Muscle of leg (tissue), 16 donors: Measurements from ENCODE around the gene RAB41. TPM values are rescaled to one million over a fixed set of nuclear protein-coding genes. Genes with fewer than 3 reads are reported as not detected.
"Not testable (repeated sequence)": the region's sequence is repeated elsewhere in the genome, so short reads cannot be mapped to it uniquely, and the experiment has no call there.

ENCODE experiments used
- DNase-seq: peaks from one replicate; pipeline ENCODE4 v3.0.0; 2013
- H3K27ac ChIP-seq: one replicate; pipeline ENCODE4 v1.5.1; 2013; ENCODE audit warnings: mild to moderate bottlenecking, low read length, control low read depth
- H3K27me3 ChIP-seq: one replicate; pipeline ENCODE4 v1.6.1; 2013; ENCODE audit warnings: low read length; ENCODE audit not compliant: control insufficient read depth, insufficient read depth
- H3K36me3 ChIP-seq: one replicate; pipeline ENCODE4 v1.6.1; 2013; ENCODE audit warnings: low read length; ENCODE audit not compliant: control insufficient read depth, insufficient read depth
- H3K4me1 ChIP-seq: one replicate; pipeline ENCODE4 v1.6.1; 2013; ENCODE audit warnings: low read length; ENCODE audit not compliant: control insufficient read depth, insufficient read depth
- H3K4me3 ChIP-seq: one replicate; pipeline ENCODE4 v1.5.1; 2013; ENCODE audit warnings: low read length, control low read depth
- H3K9me3 ChIP-seq: replicated peaks from 2 replicates; pipeline ENCODE4 v1.6.1; 2013; ENCODE audit warnings: low read depth, low read length; ENCODE audit not compliant: control insufficient read depth
- WGBS: methylation state at CpG from one replicate; pipeline ENCODE4 v1.1.5; 2013; ENCODE audit warnings: missing lambda C conversion rate; ENCODE audit not compliant: insufficient coverage; 5-methylcytosine and 5-hydroxymethylcytosine counted together
- long read RNA-seq, 11 donors: transcript quantifications; one replicate each; lab custom pipeline, GENCODE V29; 2026
- polyA plus RNA-seq, 8 donors: library from polyadenylated mRNA; unstranded; fragments of 120-200 nt; gene quantifications; one replicate each; pipeline versions ENCODE4 v1.2.1 to v1.2.3, GENCODE V29; 2013; ENCODE audit warnings: inconsistent platforms in 1 of 8, low replicate concordance in 1 of 8; ENCODE audit not compliant: insufficient read length in 8 of 8, insufficient read depth in 1 of 8
- total RNA-seq: library from RNA; stranded (reverse); fragments of 120-200 nt; gene quantifications from one replicate; pipeline ENCODE4 v1.2.4, GENCODE V29; 2013

The RAB41 gene
- not detected for total RNA-seq
- under 1 TPM; 0.24 to 0.80 (median 0.64) TPM for polyA plus RNA-seq
- long read RNA-seq, donor 1, result 0 reads
- long read RNA-seq, donor 2, result 0 reads
- long read RNA-seq, donor 3, result 0 reads
- long read RNA-seq, donor 4, result 0 reads
- long read RNA-seq, donor 5, result 0 reads
- long read RNA-seq, donor 6, partial matches to known transcripts, result 104 of 112 reads
- long read RNA-seq, donor 6, other reads (novel, unspliced or antisense), result 8 of 112 reads
- long read RNA-seq, donor 7, partial matches to known transcripts, result 12 of 57 reads
- long read RNA-seq, donor 7, other reads (novel, unspliced or antisense), result 45 of 57 reads
- long read RNA-seq, donor 8, result 0 reads
- long read RNA-seq, donor 9, result 0 reads
- long read RNA-seq, donor 10, result 0 reads
- long read RNA-seq, donor 11, result 0 reads

DNA sequence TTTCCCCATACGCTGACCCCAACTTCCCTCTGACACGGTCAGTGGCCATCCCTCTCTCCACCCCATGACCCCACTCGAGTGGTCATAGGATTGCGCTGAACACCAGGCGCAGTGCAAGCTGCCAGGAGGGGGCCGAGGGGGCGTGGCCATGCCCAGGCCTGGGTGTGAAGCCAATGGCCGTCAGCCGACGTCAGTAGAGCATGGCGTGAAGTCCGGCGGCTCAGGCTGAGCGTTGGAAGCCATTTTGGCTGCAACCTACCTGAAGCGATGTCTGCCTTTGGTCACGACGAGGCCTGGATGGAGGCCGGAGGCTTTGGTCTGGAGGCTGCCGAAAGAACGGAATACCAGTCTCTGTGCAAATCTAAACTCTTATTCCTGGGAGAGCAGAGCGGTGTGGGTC lies at the start of gene RAB41:
TSS of gene RAB41 (plus strand) at position 222 of the 400 bp plus-strand sequence. CDS start at position 268, 46 bp downstream.
- H3K4me1 ChIP-seq, result no peaks in the 10 kb centered on the region
- DNase-seq, result no peak
- no peaks in the 10 kb centered on the region for H3K9me3 ChIP-seq
- 91% methylated on average over 18 of the region's 21 CpGs for WGBS
- no peak within 1 kb of the TSS for H3K4me3 ChIP-seq
- peaks cover 5% of the 10 kb centered on the region for H3K27me3 ChIP-seq
- no peak within 1 kb of the TSS for H3K27ac ChIP-seq
- H3K36me3 ChIP-seq, result peaks cover 2% of the 10 kb centered on the region

- no peaks in the 10 kb centered on the region for H3K9me3 ChIP-seq
- peaks cover 12% of the 10 kb centered on the region for H3K27me3 ChIP-seq
- DNase-seq, result no peak
- H3K4me1 ChIP-seq, result no peaks in the 10 kb centered on the region
- H3K36me3 ChIP-seq, result no peaks in the 10 kb centered on the region
- 57% methylated on average over 1 of the region's 3 CpGs for WGBS
- H3K4me3 ChIP-seq, result no peak within 1 kb of the TSS
- no peak within 1 kb of the TSS for H3K27ac ChIP-seq
Measured at GRCh38 chrX:70234355-70234754, 47.6 kb upstream of the RAB41 start, which contains the start of gene AWAT1. AWAT1 (plus strand) TSS chrX:70234655; CDS start chrX:70234696, 41 bp downstream.

- Histone ChIP-seq H3K27me3 (peaks cover 19% of the 10 kb centered on the region), H3K4me3 (no peak overlapping the region), H3K27ac (no peak overlapping the region), H3K36me3 (no peaks in the 10 kb centered on the region), H3K9me3 (no peaks in the 10 kb centered on the region), H3K4me1 (no peaks in the 10 kb centered on the region)
- no peak for DNase-seq
- no CpG with 5 or more reads among the region's 1 CpG for WGBS
Measured at GRCh38 chrX:70240751-70241150, 41.2 kb upstream of the RAB41 start.

DNA sequence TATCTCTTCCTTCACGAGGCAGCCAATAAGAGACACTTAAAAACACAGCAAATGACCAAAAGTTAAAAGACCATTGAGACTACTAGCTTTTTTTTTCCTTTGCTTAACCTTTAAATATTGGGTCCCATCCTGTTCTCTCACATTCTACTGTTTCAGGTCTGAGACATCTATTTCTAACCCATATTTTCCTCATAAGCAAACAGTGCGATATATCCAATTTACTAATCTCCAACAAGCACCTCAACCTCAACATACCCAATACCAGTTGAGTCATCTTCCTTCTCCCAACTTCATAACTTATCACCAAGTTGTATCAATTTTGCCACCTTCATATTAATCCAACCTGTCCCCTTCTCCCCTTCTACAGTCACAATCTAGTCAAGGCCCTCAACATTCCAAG lies 40.5 kb upstream of the RAB41 start:
- H3K4me3 ChIP-seq, result no peak overlapping the region
- DNase-seq, result no peak
- H3K27ac ChIP-seq, result no peak overlapping the region
- no peaks in the 10 kb centered on the region for H3K9me3 ChIP-seq
- H3K4me1 ChIP-seq, result no peaks in the 10 kb centered on the region
- H3K36me3 ChIP-seq, result no peaks in the 10 kb centered on the region
- 80% methylated on average over 2 of the region's 2 CpGs for WGBS
- peaks cover 19% of the 10 kb centered on the region for H3K27me3 ChIP-seq

DNA sequence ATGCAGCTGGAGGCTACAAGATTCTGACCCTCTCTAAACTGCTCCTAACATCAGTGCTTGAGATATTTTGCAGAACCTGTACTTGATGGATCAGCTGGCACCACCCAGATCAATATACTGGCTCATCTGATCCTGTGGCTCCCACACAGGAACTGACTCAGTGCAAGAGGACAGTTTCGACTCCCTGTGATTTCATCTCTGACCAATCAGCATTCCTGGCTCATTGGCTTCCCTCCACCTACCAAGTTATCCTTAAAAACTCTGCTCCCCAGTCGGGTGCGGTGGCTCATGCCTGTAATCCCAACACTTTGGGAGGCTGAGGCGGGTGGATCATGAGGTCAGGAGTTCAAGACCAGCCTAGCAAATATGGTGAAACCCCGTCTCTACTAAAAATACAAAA lies 38.4 kb upstream of the RAB41 start:
- DNase-seq, H3K9me3 ChIP-seq, H3K4me3 ChIP-seq, H3K36me3 ChIP-seq, H3K4me1 ChIP-seq, H3K27ac ChIP-seq: not testable (repeated sequence)
- peaks cover 14% of the 10 kb centered on the region for H3K27me3 ChIP-seq
- WGBS, result 62% methylated on average over 3 of the region's 5 CpGs

DNA sequence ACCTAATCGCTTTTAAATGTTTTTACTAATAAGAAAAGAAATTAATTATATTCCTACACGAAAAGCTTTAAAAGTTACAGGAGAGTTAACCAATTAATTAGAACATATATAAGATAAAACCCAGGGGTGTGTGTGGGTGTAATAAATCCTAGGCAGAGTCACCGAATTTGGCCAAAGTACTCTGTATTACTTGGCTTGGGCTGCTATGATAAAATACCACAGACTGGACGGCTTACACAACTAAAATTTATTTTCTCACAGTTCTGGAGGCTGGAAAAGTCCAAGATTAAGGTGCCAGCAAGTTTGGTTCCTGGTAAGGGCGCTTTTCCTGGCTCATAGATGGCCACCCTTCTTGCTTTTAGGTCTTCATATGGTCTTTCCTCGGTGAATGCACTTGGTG lies 37.1 kb upstream of the RAB41 start:
- H3K36me3 ChIP-seq, result no peaks in the 10 kb centered on the region
- H3K27ac ChIP-seq, result no peak overlapping the region
- H3K9me3 ChIP-seq, result no peaks in the 10 kb centered on the region
- DNase-seq, result no peak
- peaks cover 8% of the 10 kb centered on the region for H3K27me3 ChIP-seq
- H3K4me1 ChIP-seq, result no peaks in the 10 kb centered on the region
- H3K4me3 ChIP-seq, result no peak overlapping the region
- WGBS, result 40% methylated on average over 1 of the region's 6 CpGs

GRCh38 chrX:70247252-70247651 lies 34.7 kb upstream of the RAB41 start:
- H3K36me3 ChIP-seq, result no peaks in the 10 kb centered on the region
- H3K4me1 ChIP-seq, result no peaks in the 10 kb centered on the region
- H3K27me3 ChIP-seq, result peaks cover 4% of the 10 kb centered on the region
- no peak for DNase-seq
- H3K4me3 ChIP-seq, result no peak overlapping the region
- WGBS, result no CpG with 5 or more reads among the region's 2 CpGs
- no peak overlapping the region for H3K27ac ChIP-seq
- H3K9me3 ChIP-seq, result no peaks in the 10 kb centered on the region

DNA sequence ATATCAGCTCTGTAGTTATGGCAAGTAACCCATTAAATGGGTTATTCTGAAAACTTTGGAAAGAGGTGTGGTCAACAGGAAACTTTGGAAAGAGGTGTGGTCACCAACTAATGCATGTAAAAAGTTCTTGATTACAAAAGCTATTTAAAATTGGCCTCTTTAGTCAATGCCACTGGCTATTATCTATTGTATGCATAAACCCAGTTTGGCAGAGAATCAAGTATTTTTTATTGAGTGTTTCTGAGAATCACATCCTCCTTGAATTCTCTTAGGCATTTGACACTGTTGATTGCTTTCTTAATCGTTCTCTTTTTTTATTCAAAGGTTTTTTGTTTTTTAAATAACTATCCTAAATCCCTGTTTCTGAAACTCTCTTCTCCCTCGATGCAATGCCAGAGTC lies 29.5 kb upstream of the RAB41 start:
- WGBS, result 72% methylated on average over 1 of the region's 2 CpGs
- H3K4me3 ChIP-seq, result no peak overlapping the region
- H3K36me3 ChIP-seq, result no peaks in the 10 kb centered on the region
- H3K4me1 ChIP-seq, result no peaks in the 10 kb centered on the region
- DNase-seq, result no peak
- no peaks in the 10 kb centered on the region for H3K9me3 ChIP-seq
- H3K27me3 ChIP-seq, result peaks cover 6% of the 10 kb centered on the region
- H3K27ac ChIP-seq, result no peak overlapping the region

- Histone ChIP-seq H3K36me3 (no peaks in the 10 kb centered on the region), H3K27ac (no peak overlapping the region), H3K27me3 (peaks cover 4% of the 10 kb centered on the region), H3K4me1 (no peaks in the 10 kb centered on the region), H3K9me3 (no peaks in the 10 kb centered on the region), H3K4me3 (no peak overlapping the region)
- no peak for DNase-seq
- no CpG with 5 or more reads among the region's 3 CpGs for WGBS
Measured at GRCh38 chrX:70253377-70254062, 28.5 kb upstream of the RAB41 start.

DNA sequence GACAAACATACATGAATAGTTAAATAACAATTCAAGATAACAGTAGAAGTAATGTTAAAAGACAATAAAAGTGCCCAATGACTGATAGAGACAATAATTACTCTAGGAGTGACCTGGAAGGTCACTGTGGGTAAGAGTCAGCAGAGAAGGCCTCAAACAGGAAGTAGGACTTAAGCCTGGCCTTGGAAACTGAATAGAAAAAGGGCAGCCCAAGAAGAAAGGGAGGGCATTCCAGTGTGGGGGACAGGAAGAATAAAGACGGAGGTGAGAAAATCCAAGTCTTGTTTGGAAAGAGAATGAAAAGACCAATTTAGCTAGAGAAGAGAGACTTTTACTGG lies 27.9 kb upstream of the RAB41 start:
- peaks cover 2% of the 10 kb centered on the region for H3K27me3 ChIP-seq
- WGBS, result 90% methylated on average over 1 of the region's 1 CpG
- H3K4me3 ChIP-seq, result no peak overlapping the region
- no peaks in the 10 kb centered on the region for H3K4me1 ChIP-seq
- no peak for DNase-seq
- H3K36me3 ChIP-seq, result no peaks in the 10 kb centered on the region
- H3K27ac ChIP-seq, result no peak overlapping the region
- no peaks in the 10 kb centered on the region for H3K9me3 ChIP-seq
